PC-9 (cell line): ENCODE measurements around the gene CUZD1. TPM values are rescaled to one million over a fixed set of nuclear protein-coding genes. Genes with fewer than 3 reads are reported as not detected.
A peak's percentile ranks its signal among the peaks of the same experiment; 100 is the strongest.

Source experiments
- Bru-seq: library from RNA; stranded (reverse); fragments of 400-500 nt; gene quantifications from one replicate; lab custom pipeline; 2021; lab: Mats Ljungman, UMichigan
- BruChase-seq, 2 experiments: library from RNA; stranded (reverse); fragments of 400-500 nt; gene quantifications; one replicate each; lab custom pipeline; 2021; lab: Mats Ljungman, UMichigan
- BruUV-seq: library from RNA; stranded (reverse); fragments of 400-500 nt; replicated peaks from 2 replicates; lab custom pipeline; 2021; lab: Mats Ljungman, UMichigan
- CTCF ChIA-PET: fragments of 300-600 bp; sonication (Branson Sonifier 250); formaldehyde crosslinking; loops from one replicate; lab custom pipeline; 2022; ENCODE audit warnings: antibody characterized with exemption; lab: Charles Lee
- POLR2A ChIA-PET: fragments of 300-600 bp; sonication (Branson Sonifier 250); formaldehyde crosslinking; loops from one replicate; lab custom pipeline; 2022; ENCODE audit warnings: antibody characterized with exemption; ENCODE audit not compliant: unreplicated experiment; lab: Charles Lee
- DNase-seq, 2 experiments: peaks; one replicate each; pipeline versions ENCODE4 v3.0.0 to v3.0.0-alpha.2; 2015 to 2022; ENCODE audit warnings: mixed read lengths in 1 of 2
- H2AFZ ChIP-seq: fragments of 200-600 bp; sonication (generic); 2 replicates; pipeline ENCODE4 v1.8.1; 2017; ENCODE audit warnings: antibody characterized with exemption
- H3F3A ChIP-seq: fragments of 200-600 bp; sonication (generic); 2 replicates; pipeline ENCODE4 v1.8.1; 2017; ENCODE audit warnings: antibody characterized with exemption, mild to moderate bottlenecking, low read depth; ENCODE audit not compliant: insufficient read depth
- H3K27ac ChIP-seq: fragments of 200-600 bp; sonication (generic); 2 replicates; pipeline ENCODE4 v1.6.1; 2016; ENCODE audit warnings: mixed run types
- H3K27me3 ChIP-seq: fragments of 200-600 bp; sonication (generic); 2 replicates; pipeline ENCODE4 v1.6.1; 2016; ENCODE audit warnings: low read depth, mixed run types; ENCODE audit not compliant: insufficient read depth
- H3K36me3 ChIP-seq: fragments of 200-600 bp; sonication (generic); 2 replicates; pipeline ENCODE4 v1.6.1; 2016; ENCODE audit warnings: low read depth, mixed run types
- H3K4me1 ChIP-seq: fragments of 200-600 bp; sonication (generic); replicated peaks from 2 replicates; pipeline ENCODE4 v1.6.1; 2016; ENCODE audit warnings: mixed run types; ENCODE audit not compliant: insufficient read depth
- H3K4me2 ChIP-seq: fragments of 200-600 bp; sonication (generic); 2 replicates; pipeline ENCODE4 v1.6.1; 2017; ENCODE audit warnings: mixed run types
- H3K4me3 ChIP-seq: fragments of 200-600 bp; sonication (generic); 2 replicates; pipeline ENCODE4 v1.6.1; 2016; ENCODE audit warnings: mixed run types
- H3K79me2 ChIP-seq: fragments of 200-600 bp; sonication (generic); 2 replicates; pipeline ENCODE4 v1.6.1; 2017; ENCODE audit warnings: low read depth, mixed run types
- H3K9me2 ChIP-seq: fragments of 200-600 bp; sonication (generic); 2 replicates; pipeline ENCODE4 v1.8.1; 2017; ENCODE audit warnings: mild to moderate bottlenecking; ENCODE audit not compliant: insufficient read depth
- H3K9me3 ChIP-seq: fragments of 200-600 bp; sonication (generic); 2 replicates; pipeline ENCODE4 v1.8.1; 2016; ENCODE audit warnings: low read depth; ENCODE audit not compliant: insufficient read depth
- H4K20me1 ChIP-seq: fragments of 200-600 bp; sonication (generic); 2 replicates; pipeline ENCODE4 v1.8.1; 2017; ENCODE audit not compliant: insufficient read depth
- CTCF ChIP-seq: fragments of 200-600 bp; sonication (generic); conservative IDR thresholded peaks from 2 replicates; pipeline ENCODE4 v1.6.1; 2017; ENCODE audit warnings: mixed run types, antibody characterized with exemption, mild to moderate bottlenecking, moderate library complexity
- EZH2 ChIP-seq: fragments of 200-600 bp; sonication (generic); IDR thresholded peaks from 2 replicates; pipeline ENCODE4 v1.8.0; 2017; ENCODE audit warnings: antibody characterized with exemption, low read depth
- intact Hi-C: fragments of 100-400 bp; cut with micrococcal nuclease; formaldehyde crosslinking; loops from one replicate; pipeline ENCODE4 v1.10.0; 2022; ENCODE audit not compliant: unreplicated experiment
- long read RNA-seq: library from polyadenylated mRNA; stranded (forward); transcript quantifications from one replicate; pipeline ENCODE4 v2.0.0, GENCODE V29; 2022
- total RNA-seq: library from RNA; stranded (reverse); gene quantifications from 2 replicates; pipeline ENCODE4 v1.2.3, GENCODE V29; 2021

CUZD1 gene
- total RNA-seq (1.4 and 2.0 TPM in 2 replicates), Bru-seq, nascent RNA (percentile 65 among the genes with signal in this experiment), BruChase-seq, experiment 1, labeled RNA remaining after a 2-hour chase (percentile 49 among the genes with signal in this experiment), BruChase-seq, experiment 2, labeled RNA remaining after a 6-hour chase (percentile 45 among the genes with signal in this experiment)
- long read RNA-seq: 0 reads

GRCh38 chr10:122845783-122846332 is at the start of gene CUZD1:
Gene CUZD1, minus strand, starts transcription at chr10:122845857. Its CDS starts 14 bp downstream, at chr10:122845843.
- Histone ChIP-seq H3K36me3 (no peaks in the 10 kb centered on the region), H3K27me3 (no peaks in the 10 kb centered on the region), H3F3A (no peaks in the 10 kb centered on the region), H3K9me3 (no peaks in the 10 kb centered on the region), H3K4me2 (no peak within 1 kb of the TSS), H3K9me2 (no peaks in the 10 kb centered on the region), H3K4me1 (no peaks in the 10 kb centered on the region), H3K27ac (no peak within 1 kb of the TSS), H2AFZ (no peak within 1 kb of the TSS), H4K20me1 (no peaks in the 10 kb centered on the region), H3K79me2 (no peaks in the 10 kb centered on the region), H3K4me3 (no peak within 1 kb of the TSS)
- ChIA-PET POLR2A (no interaction called here), CTCF (no interaction called here)
- no peak for DNase-seq
- intact Hi-C loops: no loop called here
- no TSS peak for BruUV-seq
- TF ChIP-seq EZH2 (no peak), CTCF (no peak)

GRCh38 chr10:122894261-122894944 is 48.7 kb upstream of the CUZD1 start:
- H3K9me2 ChIP-seq: no peaks in the 10 kb centered on the region
- CTCF ChIA-PET: interaction anchor here (0.6 kb wide), 1 partner anchor 173 kb away, joined by 6 read pairs; no protein-coding TSS in a partner anchor

More at GRCh38 chr10:122894261-122894944, 48.7 kb upstream of the CUZD1 start:
- H3K4me1 ChIP-seq: no peaks in the 10 kb centered on the region
- no peak overlapping the region for H3K27ac ChIP-seq
- POLR2A ChIA-PET: interaction anchor here (0.7 kb wide), 1 partner anchor 45 kb away, joined by 4 read pairs; no protein-coding TSS in a partner anchor
- intact Hi-C loops: no loop called here
- DNase-seq: no peak
- H3K36me3 ChIP-seq: no peaks in the 10 kb centered on the region
- H3K4me3 ChIP-seq: no peak overlapping the region
- no peaks in the 10 kb centered on the region for H3K27me3 ChIP-seq
- no peak overlapping the region for H2AFZ ChIP-seq
- H4K20me1 ChIP-seq: no peaks in the 10 kb centered on the region
- H3F3A ChIP-seq: no peaks in the 10 kb centered on the region
- no TSS peak for BruUV-seq
- TF ChIP-seq CTCF (no peak), EZH2 (no peak)
- no peak overlapping the region for H3K4me2 ChIP-seq
- no peaks in the 10 kb centered on the region for H3K79me2 ChIP-seq
- no peaks in the 10 kb centered on the region for H3K9me3 ChIP-seq
